Activated T-cell treated with anti-CD3 and anti-CD28 coated beads for 1 hour (primary cell): ENCODE measurements around the gene GXYLT2.

ENCODE experiments used
- DNase-seq: peaks from one replicate; pipeline ENCODE4 v3.0.0-alpha.2; 2020; ENCODE audit warnings: low read depth

Gene GXYLT2

DNA sequence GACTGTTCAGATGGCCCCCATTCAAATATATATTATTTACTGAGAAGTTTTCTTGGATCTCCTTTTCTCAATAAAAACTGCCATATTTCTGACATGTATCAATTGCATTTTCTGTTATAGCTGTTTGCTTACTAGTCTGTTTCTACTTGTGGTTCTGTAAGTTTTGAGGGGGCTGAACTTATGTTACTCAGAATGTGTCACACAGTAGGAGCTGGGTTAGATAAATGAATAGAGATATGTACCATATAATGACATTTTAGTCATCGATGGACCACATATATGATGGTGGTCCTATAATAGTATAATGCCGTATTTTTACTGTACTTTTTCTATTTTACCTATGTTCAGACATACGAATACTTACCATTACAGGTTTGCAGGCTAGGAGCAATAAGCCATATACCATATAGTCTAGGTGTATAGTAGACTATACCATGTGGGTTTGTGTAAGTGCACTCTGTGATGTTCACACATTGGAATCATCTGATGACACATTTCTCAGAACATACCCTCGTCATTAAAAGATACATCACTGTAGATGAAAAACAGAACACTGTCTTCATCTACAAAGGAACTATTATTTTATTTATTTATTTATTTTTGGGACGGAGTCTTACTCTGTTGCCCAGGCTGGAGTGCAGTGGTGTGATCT is 131.1 kb downstream of the GXYLT2 start:
- DNase-seq = no peak

DNA sequence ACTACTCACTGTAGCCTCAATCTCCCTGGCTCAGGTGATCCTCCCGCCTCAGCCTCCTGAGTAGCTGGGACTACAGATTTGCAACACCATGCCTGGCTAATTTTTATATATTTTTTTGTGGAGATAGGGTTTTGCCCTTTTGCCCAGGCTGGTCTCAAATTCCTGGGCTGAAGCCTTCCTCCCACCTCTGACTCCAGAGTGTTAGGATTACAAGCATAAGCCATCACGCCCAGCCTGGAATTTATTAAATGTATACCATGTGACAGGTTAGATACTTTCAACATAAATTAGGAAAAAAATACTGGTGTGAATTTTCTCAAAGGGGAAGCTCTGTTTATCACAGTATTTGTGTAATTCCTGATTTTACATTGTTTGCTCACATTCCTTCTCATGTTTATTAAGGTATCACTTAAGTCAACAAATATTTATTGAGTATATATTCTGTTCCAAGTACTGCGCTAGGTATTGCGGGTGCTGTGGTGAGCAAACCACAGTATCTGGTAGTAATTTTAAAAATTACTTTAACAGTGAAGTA is 133.5 kb downstream of the GXYLT2 start:
- DNase-seq = no peak

DNA sequence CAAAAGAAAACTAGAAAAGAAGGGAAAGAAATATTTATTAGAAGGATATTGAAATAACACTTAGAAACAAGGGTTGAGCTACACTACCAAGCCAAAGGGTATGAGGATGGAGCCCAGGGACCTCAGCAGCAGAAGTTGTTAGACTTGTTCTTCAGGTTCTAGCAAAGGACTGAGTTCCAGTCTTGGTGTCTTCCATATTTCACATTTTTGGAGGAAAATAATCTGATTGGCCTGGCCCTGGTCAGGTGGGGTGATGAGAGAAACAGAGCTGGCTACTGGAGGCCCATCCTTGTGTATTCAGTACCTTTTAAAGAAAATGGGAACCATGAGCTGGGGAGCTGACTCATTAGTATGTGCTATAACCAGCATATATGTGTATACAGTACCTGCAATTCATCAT is 137.0 kb downstream of the GXYLT2 start:
- no peak for DNase-seq

DNA sequence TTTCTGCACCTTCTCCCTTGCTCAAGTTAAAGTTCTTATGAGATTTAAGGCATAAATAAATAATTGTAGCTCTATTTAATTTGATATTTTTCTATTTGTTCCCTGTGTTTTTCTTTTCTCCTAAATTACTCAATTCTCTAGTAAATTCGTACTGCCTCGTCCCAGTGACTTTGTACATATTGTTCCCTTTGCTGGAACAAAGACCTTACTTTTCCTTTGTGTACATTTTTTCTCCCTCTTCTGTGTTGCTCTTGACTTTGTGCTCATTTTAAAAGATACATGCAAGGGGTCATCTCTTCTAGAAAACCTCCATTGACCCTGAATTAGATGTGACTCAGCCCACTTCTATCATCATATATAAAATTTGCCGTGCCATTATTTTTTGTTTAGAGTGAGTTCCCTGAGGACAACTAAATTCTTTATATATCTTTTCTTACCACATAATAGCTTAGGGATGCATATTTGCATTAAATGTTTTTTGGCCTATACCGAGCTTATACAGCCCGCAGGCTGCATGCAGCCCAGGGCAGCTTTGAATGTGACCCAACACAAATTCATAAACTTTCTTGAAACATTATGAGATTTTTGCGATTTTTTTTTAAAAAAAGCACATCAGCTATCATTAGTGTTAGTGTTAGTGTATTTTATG is 138.4 kb downstream of the GXYLT2 start:
- no peak for DNase-seq
